ENCODE data around the gene KIF2B.

Gene KIF2B, protein sequence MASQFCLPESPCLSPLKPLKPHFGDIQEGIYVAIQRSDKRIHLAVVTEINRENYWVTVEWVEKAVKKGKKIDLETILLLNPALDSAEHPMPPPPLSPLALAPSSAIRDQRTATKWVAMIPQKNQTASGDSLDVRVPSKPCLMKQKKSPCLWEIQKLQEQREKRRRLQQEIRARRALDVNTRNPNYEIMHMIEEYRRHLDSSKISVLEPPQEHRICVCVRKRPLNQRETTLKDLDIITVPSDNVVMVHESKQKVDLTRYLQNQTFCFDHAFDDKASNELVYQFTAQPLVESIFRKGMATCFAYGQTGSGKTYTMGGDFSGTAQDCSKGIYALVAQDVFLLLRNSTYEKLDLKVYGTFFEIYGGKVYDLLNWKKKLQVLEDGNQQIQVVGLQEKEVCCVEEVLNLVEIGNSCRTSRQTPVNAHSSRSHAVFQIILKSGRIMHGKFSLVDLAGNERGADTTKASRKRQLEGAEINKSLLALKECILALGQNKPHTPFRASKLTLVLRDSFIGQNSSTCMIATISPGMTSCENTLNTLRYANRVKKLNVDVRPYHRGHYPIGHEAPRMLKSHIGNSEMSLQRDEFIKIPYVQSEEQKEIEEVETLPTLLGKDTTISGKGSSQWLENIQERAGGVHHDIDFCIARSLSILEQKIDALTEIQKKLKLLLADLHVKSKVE

DNA sequence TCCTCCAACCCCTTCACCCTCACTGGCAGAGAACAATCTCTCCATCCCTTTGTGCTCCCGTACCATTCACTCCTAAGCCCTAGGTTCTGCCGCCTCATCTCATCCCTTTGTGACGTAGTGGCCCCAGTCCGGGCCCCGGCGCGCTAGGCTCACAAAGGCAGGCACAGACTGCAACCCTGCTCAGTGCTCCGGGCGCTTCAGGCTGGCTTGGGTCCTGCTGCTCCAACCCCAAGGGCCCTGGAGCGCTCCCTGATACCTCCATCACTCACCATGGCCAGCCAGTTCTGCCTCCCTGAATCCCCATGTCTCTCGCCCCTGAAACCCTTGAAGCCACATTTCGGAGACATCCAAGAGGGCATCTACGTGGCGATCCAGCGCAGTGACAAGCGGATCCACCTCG lies at the start of gene KIF2B:
Gene KIF2B (plus strand): TSS at position 164 of the 400 bp plus-strand sequence. CDS start 107 bp downstream, at position 271.
- no peak within 1 kb of the TSS for H3K4me3 ChIP-seq
- no peaks in the 10 kb centered on the region for H4K20me1 ChIP-seq
- H3K9me3 ChIP-seq, result peaks cover 11% of the 10 kb centered on the region
- H3K9ac ChIP-seq, result no peak within 1 kb of the TSS
- H3K27ac ChIP-seq, result no peak within 1 kb of the TSS
- H3K4me2 ChIP-seq, result no peak within 1 kb of the TSS
- no peak for TF ChIP-seq Cebpa-rat (IDR thresholded peaks at IDR 0.05)
- peaks cover 27% of the 10 kb centered on the region for H3K4me1 ChIP-seq
- H3K27me3 ChIP-seq, result no peaks in the 10 kb centered on the region
- no peaks in the 10 kb centered on the region for H3K36me3 ChIP-seq

DNA sequence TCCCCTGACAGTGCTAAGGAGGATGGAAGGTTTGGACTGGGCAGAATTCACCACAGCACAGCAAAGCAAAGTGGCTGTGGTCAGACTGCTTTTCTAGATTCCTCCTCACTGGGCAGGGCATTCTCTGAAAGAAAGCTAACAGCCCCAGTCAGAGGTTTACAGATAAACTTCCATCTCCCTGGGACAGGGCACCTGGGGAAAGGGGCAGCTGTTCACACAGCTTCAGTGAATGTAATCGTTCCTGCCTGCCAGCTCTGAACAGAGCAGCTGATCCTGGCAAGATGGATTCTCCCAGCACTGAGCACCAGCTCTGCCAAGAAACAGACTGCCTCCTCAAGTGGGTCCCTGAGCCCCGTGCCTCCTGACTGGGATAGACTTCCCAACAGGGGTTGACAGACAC lies 42.4 kb upstream of the KIF2B start:
- Histone ChIP-seq H3K4me2 (no peak overlapping the region), H3K27me3 (no peaks in the 10 kb centered on the region), H3K9ac (no peak overlapping the region), H3K4me3 (no peak overlapping the region), H3K9me3 (no peaks in the 10 kb centered on the region), H3K4me1 (no peaks in the 10 kb centered on the region), H4K20me1 (no peaks in the 10 kb centered on the region), H3K27ac (no peak overlapping the region), H3K36me3 (no peaks in the 10 kb centered on the region)
- TF ChIP-seq Cebpa-rat (IDR thresholded peaks at IDR 0.05), result no peak

DNA sequence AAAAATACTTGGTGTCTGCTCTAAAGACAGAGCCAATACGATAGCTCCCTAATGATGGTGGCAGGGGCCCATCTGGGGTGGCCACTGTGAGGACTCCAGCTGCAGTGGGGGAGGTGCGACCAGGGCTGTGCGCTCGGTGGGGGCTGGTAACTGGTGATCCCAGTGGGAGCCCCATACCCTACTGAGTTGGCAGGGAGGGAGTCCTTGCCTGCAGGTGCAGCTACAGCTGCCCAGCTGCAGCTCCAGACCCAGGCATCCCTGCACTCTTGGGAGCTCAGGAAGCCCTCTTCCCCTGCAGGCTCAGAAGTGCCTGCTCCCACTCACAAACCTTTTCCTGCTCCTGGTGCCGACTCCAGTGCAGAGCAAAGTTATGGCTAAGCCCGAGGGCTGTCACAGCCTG lies 31.2 kb upstream of the KIF2B start:
- Histone ChIP-seq H3K4me1 (peaks cover 15% of the 10 kb centered on the region), H4K20me1 (no peaks in the 10 kb centered on the region), H3K4me2 (peak overlapping the region; percentile 47; the same call in 1 of the 2 replicates), H3K36me3 (no peaks in the 10 kb centered on the region), H3K9ac (no peak overlapping the region), H3K27me3 (no peaks in the 10 kb centered on the region), H3K27ac (no peak overlapping the region), H3K9me3 (no peaks in the 10 kb centered on the region), H3K4me3 (no peak overlapping the region)
- TF ChIP-seq Cebpa-rat (IDR thresholded peaks at IDR 0.05), result no peak

DNA sequence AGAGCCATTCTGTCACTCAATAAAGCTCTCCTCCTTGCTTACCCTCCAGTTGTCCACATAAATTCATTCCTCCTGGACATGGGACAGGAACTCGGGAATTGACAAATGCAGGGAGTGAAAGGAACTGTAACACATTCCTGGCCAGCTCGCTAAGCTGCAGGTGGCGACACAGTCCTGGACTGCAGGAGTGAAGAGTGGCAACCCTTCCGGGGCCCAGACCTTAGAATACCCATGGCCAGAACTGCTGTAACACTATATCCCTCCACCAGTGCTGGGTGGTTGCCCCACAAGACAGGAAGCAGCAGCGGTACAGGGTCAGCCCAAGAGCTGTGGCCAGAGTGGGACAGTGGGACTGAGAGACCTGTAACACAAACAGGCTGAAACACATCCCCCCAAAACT lies 30.3 kb upstream of the KIF2B start:
- Histone ChIP-seq H4K20me1 (no peaks in the 10 kb centered on the region), H3K27ac (no peak overlapping the region), H3K27me3 (no peaks in the 10 kb centered on the region), H3K4me2 (no peak overlapping the region), H3K4me1 (peaks cover 13% of the 10 kb centered on the region), H3K9me3 (no peaks in the 10 kb centered on the region), H3K4me3 (no peak overlapping the region), H3K36me3 (no peaks in the 10 kb centered on the region), H3K9ac (no peak overlapping the region)
- no peak for TF ChIP-seq Cebpa-rat (IDR thresholded peaks at IDR 0.05)

DNA sequence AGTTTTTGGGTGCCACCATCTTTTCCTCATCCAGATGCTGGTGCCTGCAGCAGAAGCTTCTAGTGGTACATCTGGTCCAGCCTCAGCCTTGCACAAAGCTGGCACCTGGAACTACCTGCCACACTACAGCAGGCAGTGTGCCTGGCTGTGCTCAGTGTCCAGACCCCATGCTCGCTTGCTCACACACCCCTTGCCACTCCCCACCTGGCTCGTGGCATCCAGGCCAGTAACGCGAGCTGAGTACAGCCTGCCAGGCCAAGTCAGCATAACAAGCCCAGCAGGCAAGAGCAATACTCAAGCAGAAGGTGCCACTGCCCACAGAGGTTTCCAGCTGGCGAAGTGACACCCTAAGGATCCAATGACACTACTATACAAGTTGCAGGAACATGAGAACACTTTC lies 29.7 kb upstream of the KIF2B start:
- H3K4me3 ChIP-seq, result no peak overlapping the region
- TF ChIP-seq Cebpa-rat (IDR thresholded peaks at IDR 0.05), result no peak
- no peaks in the 10 kb centered on the region for H3K36me3 ChIP-seq
- H3K4me1 ChIP-seq, result peaks cover 13% of the 10 kb centered on the region
- H3K4me2 ChIP-seq, result no peak overlapping the region
- no peak overlapping the region for H3K27ac ChIP-seq
- no peaks in the 10 kb centered on the region for H4K20me1 ChIP-seq
- H3K9me3 ChIP-seq, result no peaks in the 10 kb centered on the region
- no peaks in the 10 kb centered on the region for H3K27me3 ChIP-seq
- no peak overlapping the region for H3K9ac ChIP-seq

DNA sequence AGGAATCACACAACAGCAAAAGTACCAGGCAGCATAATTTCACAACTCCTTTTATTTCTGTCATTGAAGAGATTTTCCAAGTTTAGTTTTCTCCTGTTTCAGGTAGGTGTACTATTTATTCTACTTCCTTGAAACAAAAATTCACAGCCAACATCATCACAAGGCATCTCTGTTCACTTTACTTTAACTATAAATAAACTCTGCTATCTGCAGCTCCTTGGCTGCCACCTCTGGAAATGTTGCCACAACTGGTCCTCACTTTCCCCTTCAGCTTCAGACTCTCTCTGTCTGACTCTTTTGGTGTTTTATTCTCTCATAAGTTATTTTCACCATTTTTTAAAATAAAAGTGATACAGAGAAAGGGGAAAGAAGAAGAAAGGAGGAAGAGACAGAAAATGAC lies 27.9 kb upstream of the KIF2B start:
- Histone ChIP-seq H3K4me2 (no peak overlapping the region), H3K36me3 (no peaks in the 10 kb centered on the region), H3K27ac (no peak overlapping the region), H4K20me1 (no peaks in the 10 kb centered on the region), H3K4me3 (no peak overlapping the region), H3K9me3 (no peaks in the 10 kb centered on the region), H3K4me1 (peaks cover 13% of the 10 kb centered on the region), H3K27me3 (no peaks in the 10 kb centered on the region), H3K9ac (no peak overlapping the region)
- no peak for TF ChIP-seq Cebpa-rat (IDR thresholded peaks at IDR 0.05)

DNA sequence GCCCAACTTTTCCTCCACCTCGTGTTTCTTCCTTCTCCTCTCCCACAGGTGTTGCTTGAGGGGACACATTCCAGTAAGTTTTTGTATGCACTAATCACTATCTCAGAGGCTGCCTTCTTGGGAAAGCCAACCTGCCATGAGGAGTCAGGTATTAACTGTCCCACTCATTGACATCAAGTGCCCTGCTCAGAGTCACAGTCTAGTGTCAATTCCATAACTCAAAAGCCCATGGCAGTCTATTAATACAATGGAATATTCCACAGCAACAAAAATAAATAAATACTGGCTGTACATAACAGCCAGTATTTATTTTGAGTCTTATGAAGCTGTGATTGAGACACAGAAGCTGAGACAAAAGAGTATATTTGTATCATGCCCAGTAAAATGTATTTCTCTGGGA lies 26.1 kb upstream of the KIF2B start:
- H3K9me3 ChIP-seq, result no peaks in the 10 kb centered on the region
- H3K9ac ChIP-seq, result no peak overlapping the region
- no peak for TF ChIP-seq Cebpa-rat (IDR thresholded peaks at IDR 0.05)
- no peaks in the 10 kb centered on the region for H3K27me3 ChIP-seq
- no peak overlapping the region for H3K27ac ChIP-seq
- no peak overlapping the region for H3K4me3 ChIP-seq
- peaks cover 8% of the 10 kb centered on the region for H3K4me1 ChIP-seq
- H3K4me2 ChIP-seq, result no peak overlapping the region
- no peaks in the 10 kb centered on the region for H4K20me1 ChIP-seq
- H3K36me3 ChIP-seq, result no peaks in the 10 kb centered on the region

DNA sequence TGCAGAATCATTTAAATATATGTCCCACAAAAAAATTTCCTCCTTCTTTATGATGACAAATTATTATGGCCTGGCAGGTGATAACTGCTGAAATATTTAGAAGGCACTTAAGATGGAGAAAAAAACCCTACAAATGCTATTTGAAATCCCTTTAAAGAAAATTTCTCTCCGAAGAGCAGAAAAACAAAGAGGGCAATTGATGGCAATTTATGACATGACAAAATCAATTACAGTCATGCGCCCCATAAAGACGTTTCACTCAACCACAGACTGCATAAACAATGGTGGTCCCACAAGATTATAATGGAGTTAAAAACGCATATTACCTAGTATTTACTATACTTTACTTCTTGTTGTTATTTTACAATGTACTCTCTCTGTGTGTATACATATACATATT lies 25.2 kb upstream of the KIF2B start:
- H3K4me1 ChIP-seq, result no peaks in the 10 kb centered on the region; the same call in 1 of the 2 replicates
- H4K20me1 ChIP-seq, result no peaks in the 10 kb centered on the region
- no peak for TF ChIP-seq Cebpa-rat (IDR thresholded peaks at IDR 0.05)
- H3K9ac ChIP-seq, result no peak overlapping the region
- no peaks in the 10 kb centered on the region for H3K27me3 ChIP-seq
- H3K4me3 ChIP-seq, result no peak overlapping the region
- no peak overlapping the region for H3K27ac ChIP-seq
- H3K9me3 ChIP-seq, result no peaks in the 10 kb centered on the region
- no peak overlapping the region for H3K4me2 ChIP-seq
- H3K36me3 ChIP-seq, result no peaks in the 10 kb centered on the region

DNA sequence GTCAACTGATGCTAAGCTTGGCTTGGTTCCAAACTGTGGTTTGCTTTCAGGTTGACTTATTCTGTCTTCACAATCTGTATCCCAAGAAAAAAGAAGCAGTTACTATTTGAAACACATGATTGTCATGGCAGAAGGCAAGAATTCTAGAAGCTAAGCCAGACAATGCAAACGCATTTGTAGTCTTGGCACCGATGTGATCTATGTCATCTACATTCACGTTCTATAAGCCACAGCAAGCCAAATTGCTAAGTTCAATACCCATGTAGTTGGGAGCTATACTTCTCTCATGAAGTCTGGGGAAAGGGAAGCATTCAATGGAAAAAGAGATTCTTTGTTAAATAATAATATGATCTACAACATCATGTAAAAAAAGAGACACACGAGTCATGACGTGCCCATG lies 18.3 kb upstream of the KIF2B start:
- H3K9me3 ChIP-seq, result no peaks in the 10 kb centered on the region
- no peak overlapping the region for H3K4me3 ChIP-seq

DNA sequence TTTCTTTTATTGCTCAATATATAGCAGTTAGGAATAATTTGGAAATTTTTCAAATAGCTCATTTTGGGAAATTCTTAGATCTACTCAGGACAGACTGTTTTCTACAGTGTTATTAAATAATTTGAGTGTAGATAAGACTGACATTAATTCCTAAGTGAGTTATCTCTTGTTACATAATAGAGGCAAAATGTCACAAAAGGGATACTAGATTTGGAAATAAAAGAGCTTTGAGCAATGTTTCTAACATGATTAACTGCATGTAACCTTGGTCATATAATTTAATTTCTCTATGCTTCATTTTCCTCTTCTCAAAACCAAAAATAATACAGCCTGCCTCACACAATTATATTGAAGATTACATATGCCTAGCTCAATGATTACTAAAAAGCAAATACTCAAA lies 16.3 kb upstream of the KIF2B start:
- H3K27me3 ChIP-seq, result no peaks in the 10 kb centered on the region
- H3K27ac ChIP-seq, result no peak overlapping the region
- H3K9me3 ChIP-seq, result no peaks in the 10 kb centered on the region
- H3K36me3 ChIP-seq, result no peaks in the 10 kb centered on the region
- no peak overlapping the region for H3K4me2 ChIP-seq
- H4K20me1 ChIP-seq, result no peaks in the 10 kb centered on the region
- H3K9ac ChIP-seq, result no peak overlapping the region
- H3K4me1 ChIP-seq, result no peaks in the 10 kb centered on the region
- no peak overlapping the region for H3K4me3 ChIP-seq
- TF ChIP-seq Cebpa-rat (IDR thresholded peaks at IDR 0.05), result no peak

More for the DNA sequence above, 18.3 kb upstream of the KIF2B start:
- Histone ChIP-seq H3K36me3 (no peaks in the 10 kb centered on the region), H3K4me2 (no peak overlapping the region), H3K27ac (no peak overlapping the region), H3K27me3 (no peaks in the 10 kb centered on the region), H3K4me1 (no peaks in the 10 kb centered on the region), H3K9ac (no peak overlapping the region), H4K20me1 (no peaks in the 10 kb centered on the region)
- TF ChIP-seq Cebpa-rat (IDR thresholded peaks at IDR 0.05), result no peak
